DND-41 (cell line): Measurements from ENCODE around the gene BACH2.

Source experiments
- ATAC-seq: fragments of 200-7000 bp; cut with Tn5 transposase; 3 replicates; pipeline ENCODE4 v1.9.1; 2021; ENCODE audit warnings: low read depth; ENCODE audit not compliant: insufficient read depth
- DNase-seq: peaks from one replicate; pipeline ENCODE4 v3.0.0-alpha.2; 2020
- H2AFZ ChIP-seq: 2 replicates; pipeline ENCODE4 v1.6.0; 2012; ENCODE audit warnings: low read depth, low read length
- H3K27ac ChIP-seq: 2 replicates; pipeline ENCODE4 v1.5.1; 2012; ENCODE audit warnings: low read length, inconsistent platforms
- H3K27me3 ChIP-seq: fragments of 200-600 bp; sonication (generic); 2 replicates; pipeline ENCODE4 v1.6.0; 2012; ENCODE audit warnings: low read length, mild to moderate bottlenecking, inconsistent platforms; ENCODE audit not compliant: insufficient read depth, poor library complexity
- H3K36me3 ChIP-seq: 2 replicates; pipeline ENCODE4 v1.5.1; 2012; ENCODE audit warnings: low read length, inconsistent platforms; ENCODE audit not compliant: insufficient read depth
- H3K4me1 ChIP-seq: 2 replicates; pipeline ENCODE4 v1.5.1; 2012; ENCODE audit warnings: mild to moderate bottlenecking, low read length; ENCODE audit not compliant: insufficient read depth
- H3K4me2 ChIP-seq: 2 replicates; pipeline ENCODE4 v1.6.0; 2012; ENCODE audit warnings: mild to moderate bottlenecking, moderate library complexity, low read length, inconsistent platforms; ENCODE audit not compliant: insufficient read depth
- H3K4me3 ChIP-seq, 2 experiments: fragments of 200-600 bp in 1 of 2; shearing (Covaris generic) in 1 of 2; 2 replicates each; pipeline ENCODE4 v1.5.1; 2012 to 2016; ENCODE audit warnings: inconsistent platforms in 2 of 2, low read length in 2 of 2, mild to moderate bottlenecking in 2 of 2, low read depth in 1 of 2, moderate library complexity in 1 of 2
- H3K79me2 ChIP-seq: 2 replicates; pipeline ENCODE4 v1.6.0; 2012; ENCODE audit warnings: low read length, inconsistent platforms; ENCODE audit not compliant: insufficient read depth
- H3K9ac ChIP-seq: 2 replicates; pipeline ENCODE4 v1.6.0; 2012; ENCODE audit warnings: low read depth, mild to moderate bottlenecking, inconsistent platforms, low read length, moderate library complexity
- H3K9me3 ChIP-seq: 2 replicates; pipeline ENCODE4 v1.5.1; 2012; ENCODE audit warnings: low read length, moderate library complexity, mild to moderate bottlenecking, inconsistent platforms; ENCODE audit not compliant: insufficient read depth, severe bottlenecking
- H4K20me1 ChIP-seq: 2 replicates; pipeline ENCODE4 v1.6.0; 2012; ENCODE audit warnings: low read length; ENCODE audit not compliant: insufficient read depth
- EZH2 ChIP-seq: IDR thresholded peaks from 3 replicates; pipeline ENCODE4 v1.6.1; 2012; ENCODE audit warnings: borderline replicate concordance, low read depth, mild to moderate bottlenecking, moderate library complexity, low read length, inconsistent platforms; ENCODE audit not compliant: severe bottlenecking
- TF ChIP-seq, protein P1 (sequence below): IDR thresholded peaks from 2 replicates; pipeline ENCODE4 v1.5.1; 2012; ENCODE audit warnings: borderline replicate concordance, low read length, moderate library complexity, mild to moderate bottlenecking; ENCODE audit not compliant: poor library complexity, severe bottlenecking; ENCODE audit errors: extremely low read depth

The BACH2 gene

GRCh38 chr6:90157441-90157840 is 139.2 kb downstream of the BACH2 start:
- Histone ChIP-seq H3K4me2 (no peak overlapping the region), H3K36me3 (no peaks in the 10 kb centered on the region), H3K9ac (no peak overlapping the region), H4K20me1 (no peaks in the 10 kb centered on the region), H3K9me3 (no peaks in the 10 kb centered on the region), H2AFZ (no peak overlapping the region), H3K79me2 (no peaks in the 10 kb centered on the region), H3K4me3 (no peak overlapping the region), H3K27ac (no peak overlapping the region), H3K27me3 (no peaks in the 10 kb centered on the region), H3K4me1 (no peaks in the 10 kb centered on the region)
- DNase-seq: no peak
- TF ChIP-seq, protein P1, sequence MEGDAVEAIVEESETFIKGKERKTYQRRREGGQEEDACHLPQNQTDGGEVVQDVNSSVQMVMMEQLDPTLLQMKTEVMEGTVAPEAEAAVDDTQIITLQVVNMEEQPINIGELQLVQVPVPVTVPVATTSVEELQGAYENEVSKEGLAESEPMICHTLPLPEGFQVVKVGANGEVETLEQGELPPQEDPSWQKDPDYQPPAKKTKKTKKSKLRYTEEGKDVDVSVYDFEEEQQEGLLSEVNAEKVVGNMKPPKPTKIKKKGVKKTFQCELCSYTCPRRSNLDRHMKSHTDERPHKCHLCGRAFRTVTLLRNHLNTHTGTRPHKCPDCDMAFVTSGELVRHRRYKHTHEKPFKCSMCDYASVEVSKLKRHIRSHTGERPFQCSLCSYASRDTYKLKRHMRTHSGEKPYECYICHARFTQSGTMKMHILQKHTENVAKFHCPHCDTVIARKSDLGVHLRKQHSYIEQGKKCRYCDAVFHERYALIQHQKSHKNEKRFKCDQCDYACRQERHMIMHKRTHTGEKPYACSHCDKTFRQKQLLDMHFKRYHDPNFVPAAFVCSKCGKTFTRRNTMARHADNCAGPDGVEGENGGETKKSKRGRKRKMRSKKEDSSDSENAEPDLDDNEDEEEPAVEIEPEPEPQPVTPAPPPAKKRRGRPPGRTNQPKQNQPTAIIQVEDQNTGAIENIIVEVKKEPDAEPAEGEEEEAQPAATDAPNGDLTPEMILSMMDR: no peak
- no peak for TF ChIP-seq EZH2
- ATAC-seq: no peak

DNA sequence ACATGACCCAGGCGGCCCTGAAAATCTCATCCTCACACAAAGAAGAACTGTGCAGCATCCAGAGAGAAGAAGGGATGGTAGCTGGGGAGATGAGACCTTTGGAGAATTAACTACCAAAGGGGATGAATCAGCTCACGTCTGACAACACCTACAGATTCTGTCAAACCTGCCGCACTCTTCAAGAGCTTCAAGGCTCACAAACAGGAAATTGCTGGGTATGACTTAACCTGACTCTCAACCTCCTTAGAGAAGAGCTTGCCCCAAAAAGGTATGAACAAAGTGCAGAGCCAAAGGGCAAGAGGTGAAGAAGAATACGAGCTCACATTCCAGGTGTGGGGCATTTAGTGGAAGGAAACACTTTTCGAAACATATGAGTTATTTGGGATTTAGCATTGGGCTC is 139.8 kb downstream of the BACH2 start:
- ATAC-seq (no peak; the same call in 2 of the 3 replicates), DNase-seq (no peak)
- H4K20me1 ChIP-seq: no peaks in the 10 kb centered on the region
- H3K27me3 ChIP-seq: no peaks in the 10 kb centered on the region
- no peaks in the 10 kb centered on the region for H3K9me3 ChIP-seq
- no peaks in the 10 kb centered on the region for H3K79me2 ChIP-seq
- H3K36me3 ChIP-seq: no peaks in the 10 kb centered on the region
- H3K4me2 ChIP-seq: no peak overlapping the region
- H3K27ac ChIP-seq: no peak overlapping the region
- H3K4me1 ChIP-seq: no peaks in the 10 kb centered on the region
- no peak overlapping the region for H2AFZ ChIP-seq
- H3K9ac ChIP-seq: no peak overlapping the region
- H3K4me3 ChIP-seq: no peak overlapping the region
- no peak for TF ChIP-seq EZH2
- TF ChIP-seq, protein P1: no peak

DNA sequence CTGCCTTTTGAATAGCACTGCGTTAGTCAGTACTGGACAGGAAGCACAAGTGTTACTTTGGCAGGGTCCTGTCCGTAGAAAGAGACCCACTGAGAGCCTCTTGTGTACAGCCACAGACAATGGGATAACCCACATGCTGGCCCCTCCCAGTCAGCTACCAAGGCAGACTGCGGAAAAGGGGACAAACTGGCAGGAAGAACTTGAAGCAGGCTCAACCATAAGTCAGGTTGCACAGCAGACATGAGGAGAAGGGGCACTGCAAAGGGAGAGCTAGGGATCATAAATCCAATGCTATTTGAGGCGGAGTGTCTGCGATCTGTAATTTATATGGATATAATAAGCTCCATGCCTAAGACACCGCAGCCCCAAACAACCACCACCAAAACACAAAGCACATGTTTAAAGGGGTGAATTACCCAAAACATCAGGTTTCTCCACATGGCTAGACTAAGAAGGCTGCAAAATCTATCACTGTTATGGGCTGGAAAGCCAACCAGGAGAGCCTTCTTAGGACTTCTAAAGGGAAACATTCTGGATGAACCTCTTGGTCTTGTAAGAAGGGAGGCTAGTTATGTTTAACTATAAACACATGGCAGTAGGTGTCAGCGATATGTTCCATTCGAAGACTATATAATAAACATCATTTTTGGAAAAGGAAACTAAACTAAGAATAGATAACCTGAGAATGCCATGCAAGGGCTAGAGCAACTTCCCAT is 141.7 kb downstream of the BACH2 start:
- TF ChIP-seq, protein P1: no peak
- TF ChIP-seq EZH2: no peak
- Histone ChIP-seq H3K9ac (no peak overlapping the region), H3K79me2 (no peaks in the 10 kb centered on the region), H3K9me3 (no peaks in the 10 kb centered on the region), H3K36me3 (no peaks in the 10 kb centered on the region), H3K4me2 (no peak overlapping the region), H3K27me3 (no peaks in the 10 kb centered on the region), H3K4me1 (no peaks in the 10 kb centered on the region), H3K4me3 (no peak overlapping the region), H3K27ac (no peak overlapping the region), H4K20me1 (no peaks in the 10 kb centered on the region), H2AFZ (no peak overlapping the region)
- DNase-seq (no peak), ATAC-seq (no peak)
